Neural cell (in vitro differentiated cells): ENCODE results near the gene CMKLR1. TPM values are rescaled to one million over a fixed set of nuclear protein-coding genes. Genes with fewer than 3 reads are reported as not detected.

ENCODE experiments used
- H2AFZ ChIP-seq: fragments of 200-600, 300-800 bp; sonication (generic), shearing (Covaris generic); 2 replicates; pipeline ENCODE4 v1.6.0; 2014; ENCODE audit warnings: low read depth, mild to moderate bottlenecking, antibody characterized with exemption, low read length, moderate library complexity
- H3F3A ChIP-seq: fragments of 200-600 bp; shearing (Covaris generic); 2 replicates; pipeline ENCODE4 v1.6.1; 2016; ENCODE audit warnings: mild to moderate bottlenecking, moderate library complexity, mixed read lengths, antibody characterized with exemption, low read length; ENCODE audit not compliant: insufficient read depth, poor library complexity, severe bottlenecking
- H3K27ac ChIP-seq: fragments of 200-600, 300-800 bp; sonication (generic), shearing (Covaris generic); 2 replicates; pipeline ENCODE4 v1.5.1; 2014; ENCODE audit warnings: mild to moderate bottlenecking, low read length, moderate library complexity
- H3K27me3 ChIP-seq: fragments of 300-800, 200-600 bp; sonication (generic), shearing (Covaris generic); 2 replicates; pipeline ENCODE4 v1.6.0; 2014; ENCODE audit warnings: mild to moderate bottlenecking, low read depth, low read length, moderate library complexity; ENCODE audit not compliant: insufficient read depth
- H3K36me3 ChIP-seq: fragments of 300-800, 200-600 bp; sonication (generic), shearing (Covaris generic); 2 replicates; pipeline ENCODE4 v1.5.1; 2014; ENCODE audit warnings: mild to moderate bottlenecking, antibody characterized with exemption, low read length, moderate library complexity; ENCODE audit not compliant: insufficient read depth
- H3K4me2 ChIP-seq: fragments of 300-800, 200-600 bp; sonication (generic), shearing (Covaris generic); 2 replicates; pipeline ENCODE4 v1.6.0; 2014; ENCODE audit warnings: mild to moderate bottlenecking, low read length
- H3K4me3 ChIP-seq: fragments of 300-800, 200-600 bp; sonication (generic), shearing (Covaris generic); 2 replicates; pipeline ENCODE4 v1.5.1; 2014; ENCODE audit warnings: mild to moderate bottlenecking, low read length, moderate library complexity
- H3K79me2 ChIP-seq: fragments of 200-600 bp; shearing (Covaris generic); replicated peaks from 2 replicates; pipeline ENCODE4 v1.6.0; 2014; ENCODE audit warnings: mild to moderate bottlenecking, low read length, moderate library complexity; ENCODE audit not compliant: insufficient read depth
- H3K9ac ChIP-seq: fragments of 300-800, 200-600 bp; sonication (generic), shearing (Covaris generic); 2 replicates; pipeline ENCODE4 v1.6.1; 2016; ENCODE audit warnings: mild to moderate bottlenecking, low read length, mixed read lengths
- H3K9me2 ChIP-seq: fragments of 200-600 bp; shearing (Covaris generic); 2 replicates; pipeline ENCODE4 v1.6.1; 2016; ENCODE audit warnings: mild to moderate bottlenecking, low read length, mixed read lengths; ENCODE audit not compliant: insufficient read depth
- H3K9me3 ChIP-seq: fragments of 200-600, 300-800 bp; sonication (generic), shearing (Covaris generic); 2 replicates; pipeline ENCODE4 v1.6.1; 2016; ENCODE audit warnings: mild to moderate bottlenecking, mixed run types, low read length, moderate library complexity, mixed read lengths
- H4K20me1 ChIP-seq: fragments of 200-600 bp; shearing (Covaris generic); 2 replicates; pipeline ENCODE4 v1.6.1; 2016; ENCODE audit warnings: mild to moderate bottlenecking, mixed run types; ENCODE audit not compliant: insufficient read depth
- CTCF ChIP-seq: fragments of 450-650 bp; IDR thresholded peaks from 2 replicates; pipeline ENCODE4 v1.5.1; 2014; ENCODE audit warnings: antibody characterized with exemption, mild to moderate bottlenecking, moderate library complexity; ENCODE audit not compliant: poor library complexity, severe bottlenecking
- EP300 ChIP-seq: fragments of 450-650 bp; conservative IDR thresholded peaks from 2 replicates; pipeline ENCODE4 v1.6.1; 2014; ENCODE audit warnings: antibody characterized with exemption, mild to moderate bottlenecking, moderate library complexity; ENCODE audit not compliant: poor library complexity, severe bottlenecking
- EZH2 ChIP-seq: fragments of 200-600, 300-800 bp; shearing (Covaris generic), sonication (generic); IDR thresholded peaks from 2 replicates; pipeline ENCODE4 v1.6.1; 2014; ENCODE audit warnings: antibody characterized with exemption, low read length, borderline replicate concordance, mild to moderate bottlenecking; ENCODE audit not compliant: insufficient read depth, poor library complexity, severe bottlenecking
- MXI1 ChIP-seq: fragments of 450-650 bp; conservative IDR thresholded peaks from 2 replicates; pipeline ENCODE4 v1.6.1; 2014; ENCODE audit warnings: antibody characterized with exemption, mild to moderate bottlenecking; ENCODE audit not compliant: poor library complexity, severe bottlenecking
- POLR2AphosphoS5 ChIP-seq: IDR thresholded peaks from 2 replicates; pipeline ENCODE4 v1.6.1; 2012
- RAD21 ChIP-seq: fragments of 450-650 bp; conservative IDR thresholded peaks from 2 replicates; pipeline ENCODE4 v1.6.1; 2014; ENCODE audit warnings: antibody characterized with exemption, mild to moderate bottlenecking, moderate library complexity
- REST ChIP-seq: IDR thresholded peaks from 2 replicates; pipeline ENCODE4 v1.6.1; 2012; ENCODE audit warnings: borderline replicate concordance
- SMC3 ChIP-seq: fragments of 450-650 bp; conservative IDR thresholded peaks from 2 replicates; pipeline ENCODE4 v1.6.1; 2014; ENCODE audit warnings: antibody characterized with exemption, mild to moderate bottlenecking, moderate library complexity; ENCODE audit not compliant: poor library complexity
- TAF1 ChIP-seq: IDR thresholded peaks from 2 replicates; pipeline ENCODE4 v1.6.1; 2012; ENCODE audit warnings: low read depth
- polyA plus RNA-seq: library from polyadenylated mRNA; depleted of rRNA; stranded (reverse); fragments of >200 nt; gene quantifications from 2 replicates; pipeline ENCODE4 v1.2.3, GENCODE V29; 2014

The CMKLR1 gene
- polyA plus RNA-seq, 1 donor from 2014 or later: 0.06 TPM

GRCh38 chr12:108299980-108300696, 39.0 kb downstream of the CMKLR1 start:
- H3K9ac ChIP-seq: no peak overlapping the region
- no peak overlapping the region for H3K4me2 ChIP-seq
- no peaks in the 10 kb centered on the region for H3K36me3 ChIP-seq
- H3K4me3 ChIP-seq: no peak overlapping the region
- no peaks in the 10 kb centered on the region for H3F3A ChIP-seq
- TF ChIP-seq RAD21: no peak
- TF ChIP-seq REST: no peak
- no peak for TF ChIP-seq CTCF
- TF ChIP-seq EP300: no peak
- no peak for TF ChIP-seq EZH2
- no peak for TF ChIP-seq MXI1
- TF ChIP-seq TAF1: no peak
- no peak overlapping the region for H2AFZ ChIP-seq
- no peaks in the 10 kb centered on the region for H3K27me3 ChIP-seq
- no peaks in the 10 kb centered on the region for H4K20me1 ChIP-seq
- no peaks in the 10 kb centered on the region for H3K9me2 ChIP-seq
- no peaks in the 10 kb centered on the region for H3K9me3 ChIP-seq
- H3K27ac ChIP-seq: no peak overlapping the region
- no peaks in the 10 kb centered on the region for H3K79me2 ChIP-seq

- Histone ChIP-seq H2AFZ (no peak overlapping the region), H3K27me3 (no peaks in the 10 kb centered on the region), H3K9me2 (no peaks in the 10 kb centered on the region), H3K9ac (no peak overlapping the region), H3K4me2 (no peak overlapping the region), H3K79me2 (no peaks in the 10 kb centered on the region), H3K36me3 (no peaks in the 10 kb centered on the region), H3K27ac (no peak overlapping the region), H3K9me3 (no peaks in the 10 kb centered on the region), H4K20me1 (no peaks in the 10 kb centered on the region), H3F3A (no peaks in the 10 kb centered on the region), H3K4me3 (no peak overlapping the region)
- no peak for TF ChIP-seq REST
- no peak for TF ChIP-seq RAD21
- no peak for TF ChIP-seq MXI1
- TF ChIP-seq TAF1: no peak
- no peak for TF ChIP-seq CTCF
- no peak for TF ChIP-seq EZH2
- no peak for TF ChIP-seq SMC3
- no peak for TF ChIP-seq POLR2AphosphoS5
- no peak for TF ChIP-seq EP300
Measured at GRCh38 chr12:108299516-108299915, 39.6 kb downstream of the CMKLR1 start.
